GM21528 (cell line): Measurements from ENCODE around the gene TENM4.

Experiments
- ATAC-seq: cut with Tn5 transposase; IDR thresholded peaks from one replicate; pipeline ENCODE4 v1.9.1; 2021; ENCODE audit warnings: mild to moderate bottlenecking, moderate library complexity; ENCODE audit not compliant: unreplicated experiment, low FRiP score

TENM4 gene

GRCh38 chr11:79440571-79441460 lies at the start of gene TENM4:
Gene TENM4, minus strand, starts transcription at chr11:79441030. Its CDS starts 371,086 bp downstream, at chr11:79069944.
- peak; percentile 50 for ATAC-seq

GRCh38 chr11:79488286-79488685 lies 47.5 kb upstream of the TENM4 start:
- ATAC-seq: no peak

- no peak for ATAC-seq
These were observed 46.6 kb upstream of the TENM4 start for GRCh38 chr11:79487412-79487811.

DNA sequence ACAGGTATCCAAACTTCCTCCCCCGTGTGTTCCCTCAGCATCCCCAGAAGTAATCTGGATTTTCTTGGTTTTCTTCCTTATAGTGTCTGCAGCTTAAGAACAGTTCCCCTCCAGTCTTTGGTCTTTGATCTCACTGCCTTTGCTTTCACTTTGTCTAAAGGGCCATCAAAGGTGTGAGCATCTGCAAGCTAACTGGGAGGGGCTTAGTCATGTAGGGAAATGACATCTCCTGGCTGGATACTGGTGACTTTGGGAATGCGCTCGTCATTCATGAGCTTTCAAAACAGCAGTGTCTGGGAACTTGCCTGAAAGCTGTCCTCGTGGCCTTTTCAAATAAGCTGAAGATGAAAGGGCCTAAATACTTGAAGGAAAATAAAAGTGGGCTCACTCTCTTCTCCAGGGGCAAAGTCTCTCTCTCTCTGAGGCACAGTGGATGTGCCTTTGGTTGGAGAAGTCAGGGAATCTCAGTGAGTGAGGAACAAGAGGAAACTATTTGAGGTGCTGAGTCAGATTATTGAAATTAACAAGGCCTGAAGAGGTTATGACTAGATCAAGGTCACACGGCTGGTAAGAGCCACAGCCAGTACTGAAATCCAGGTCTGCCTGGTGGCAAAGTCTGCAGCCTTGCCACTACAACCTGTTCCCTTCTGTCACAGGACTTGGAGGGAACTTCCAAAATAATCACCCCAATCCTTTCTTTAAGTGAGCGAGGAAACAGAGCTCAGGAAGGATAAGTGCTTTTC lies 45.6 kb upstream of the TENM4 start:
- ATAC-seq: no peak

DNA sequence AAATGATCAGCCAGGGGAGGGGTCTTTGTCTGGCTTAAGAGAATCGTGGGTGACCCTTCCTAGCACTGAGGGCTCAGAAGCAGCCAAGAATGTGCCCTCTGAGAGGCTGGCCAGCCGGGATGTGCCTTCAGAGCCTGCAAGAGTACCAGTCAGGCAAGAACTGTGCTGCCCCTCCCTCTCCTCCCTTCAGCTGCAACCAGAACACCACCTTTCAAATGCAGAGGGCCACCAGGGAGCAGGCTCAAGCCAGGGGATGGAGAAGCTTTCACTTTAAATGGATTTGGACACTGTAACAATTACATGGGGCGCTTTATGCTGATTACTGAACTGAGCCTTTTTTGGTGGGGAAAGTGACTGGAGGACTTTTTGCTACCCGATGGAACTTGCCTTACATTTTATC lies 44.9 kb upstream of the TENM4 start:
- no peak for ATAC-seq

- no peak for ATAC-seq
These were observed 44.0 kb upstream of the TENM4 start for GRCh38 chr11:79484872-79485271.

- ATAC-seq: peak; percentile 79
These were observed 42.0 kb upstream of the TENM4 start for GRCh38 chr11:79482800-79483199.

DNA sequence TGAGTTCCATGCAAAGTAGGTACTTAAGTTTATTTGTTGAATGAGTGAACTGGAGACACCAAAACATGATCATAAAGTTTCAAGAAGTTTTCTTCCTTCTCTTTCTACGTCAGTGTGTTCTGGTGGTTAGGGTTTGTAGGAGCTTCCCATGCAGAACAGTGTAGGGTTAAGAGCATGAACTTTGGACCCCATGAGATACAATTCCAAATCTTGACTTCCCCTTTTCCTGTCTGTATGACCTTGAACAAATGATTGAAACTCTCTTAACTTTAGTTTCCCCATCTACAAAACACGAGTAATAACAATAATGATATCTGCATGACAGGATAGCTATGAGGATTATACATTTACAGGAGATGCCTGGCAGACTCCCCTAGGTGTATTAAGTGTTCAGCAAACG lies 41.0 kb upstream of the TENM4 start:
- peak; percentile 48 for ATAC-seq

DNA sequence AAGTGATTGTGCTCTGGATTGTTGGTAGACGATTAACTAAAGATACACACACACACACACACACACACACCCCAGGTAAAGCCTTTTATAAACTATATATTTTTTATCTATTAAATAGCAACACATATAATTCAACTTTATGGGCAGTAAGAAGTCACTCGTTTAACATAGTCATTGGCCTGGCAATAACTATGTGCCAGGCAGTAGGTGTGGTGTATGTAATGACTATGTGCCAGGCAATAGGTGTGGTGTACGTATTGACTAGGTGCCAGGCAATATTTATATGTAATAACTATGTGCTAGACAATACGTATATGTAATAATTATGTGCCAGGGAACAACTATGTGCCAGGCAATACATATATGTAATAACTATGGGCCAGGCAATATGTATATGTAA lies 40.0 kb upstream of the TENM4 start:
- ATAC-seq: no peak

GRCh38 chr11:79472819-79473529 lies 32.1 kb upstream of the TENM4 start:
- ATAC-seq: no peak

- ATAC-seq: no peak
These were observed 30.4 kb upstream of the TENM4 start for GRCh38 chr11:79471071-79471844.

DNA sequence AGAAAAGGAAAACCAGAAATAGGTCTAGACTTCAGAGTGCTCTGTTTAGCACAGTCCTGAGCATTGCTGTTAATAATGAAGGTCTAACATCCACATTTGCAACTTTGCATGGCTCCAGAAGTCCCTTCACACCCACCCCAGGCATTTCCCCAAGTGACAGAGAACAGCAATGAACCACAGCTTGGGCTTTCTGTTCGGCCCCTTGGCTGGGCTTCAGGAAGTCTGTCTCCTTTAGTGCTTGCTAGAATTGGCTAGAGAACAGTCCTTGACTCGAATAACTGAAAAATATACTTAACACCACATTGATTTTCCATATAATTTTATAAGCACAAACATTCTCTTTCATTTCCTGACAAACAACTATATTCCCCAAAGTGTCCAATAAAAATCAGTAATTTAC lies 29.3 kb upstream of the TENM4 start:
- ATAC-seq: no peak

- ATAC-seq: no peak
These were observed 26.9 kb upstream of the TENM4 start for GRCh38 chr11:79467761-79468160.

- no peak for ATAC-seq
These were observed 25.6 kb upstream of the TENM4 start for GRCh38 chr11:79466411-79466810.

- ATAC-seq: no peak
These were observed 24.3 kb upstream of the TENM4 start for GRCh38 chr11:79465160-79465559.

DNA sequence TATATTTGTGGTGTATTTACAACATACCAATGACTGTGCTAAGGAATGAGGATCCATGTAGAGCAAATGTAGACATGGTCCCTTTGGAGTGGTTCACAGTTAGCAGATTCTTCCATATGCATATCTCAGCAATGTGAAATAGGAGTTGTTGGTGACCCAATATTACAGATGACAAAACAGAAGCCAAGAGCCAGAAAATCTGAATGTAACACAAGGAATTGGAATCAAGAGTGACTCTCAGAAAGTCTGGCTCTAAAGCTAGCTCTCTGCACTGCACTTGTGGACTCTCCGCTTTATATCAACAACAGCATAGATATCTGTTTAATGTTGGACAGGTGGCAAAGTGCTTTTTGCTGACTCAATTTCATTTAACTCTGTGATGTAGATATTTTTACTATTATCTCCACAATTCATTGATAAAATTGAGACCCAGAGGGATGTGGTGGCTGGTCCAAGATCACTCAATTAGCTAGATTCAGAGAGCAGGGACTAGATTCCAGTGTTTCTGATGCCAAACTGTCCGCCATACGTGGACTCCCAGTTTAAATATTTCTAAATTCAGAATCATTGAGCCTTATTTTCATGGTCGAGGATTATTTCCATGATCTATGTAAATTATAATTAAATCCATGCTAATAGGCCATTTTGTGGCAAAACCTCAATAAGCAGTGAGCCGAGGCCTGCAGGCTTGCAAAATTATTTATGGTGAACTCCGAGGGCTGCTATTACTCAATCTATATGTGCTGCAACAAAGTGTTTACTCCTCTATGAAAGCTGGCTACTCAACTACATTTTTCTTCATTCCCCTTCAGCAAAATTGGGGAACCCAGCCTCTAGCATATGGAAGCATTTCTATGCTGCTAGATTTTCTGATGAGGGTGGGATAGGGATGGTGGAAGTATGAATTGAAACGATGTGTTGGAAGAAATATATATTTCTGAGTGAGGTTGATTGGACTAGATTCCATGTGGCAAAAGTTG lies 21.1 kb upstream of the TENM4 start:
- ATAC-seq: no peak

GRCh38 chr11:79461144-79461543 lies 20.3 kb upstream of the TENM4 start:
- ATAC-seq: no peak

DNA sequence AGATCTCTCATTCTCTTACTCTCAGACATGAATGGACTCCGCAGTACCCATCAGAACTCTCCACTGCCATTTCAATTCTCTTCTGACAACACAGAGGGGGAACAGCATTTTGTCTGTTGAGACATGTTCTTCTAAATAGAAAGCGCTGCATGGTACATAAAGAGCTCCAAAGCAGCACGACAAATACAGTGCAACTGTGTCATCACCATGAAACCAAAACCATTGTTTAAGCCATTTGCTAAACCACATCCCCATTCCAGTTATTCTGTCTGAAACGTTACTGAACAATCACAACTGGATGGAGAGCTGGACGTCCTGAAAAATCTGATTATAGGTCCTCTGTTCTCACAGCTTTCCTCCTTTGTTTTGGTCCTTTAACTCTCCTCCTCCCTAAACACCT lies 17.9 kb upstream of the TENM4 start:
- no peak for ATAC-seq

DNA sequence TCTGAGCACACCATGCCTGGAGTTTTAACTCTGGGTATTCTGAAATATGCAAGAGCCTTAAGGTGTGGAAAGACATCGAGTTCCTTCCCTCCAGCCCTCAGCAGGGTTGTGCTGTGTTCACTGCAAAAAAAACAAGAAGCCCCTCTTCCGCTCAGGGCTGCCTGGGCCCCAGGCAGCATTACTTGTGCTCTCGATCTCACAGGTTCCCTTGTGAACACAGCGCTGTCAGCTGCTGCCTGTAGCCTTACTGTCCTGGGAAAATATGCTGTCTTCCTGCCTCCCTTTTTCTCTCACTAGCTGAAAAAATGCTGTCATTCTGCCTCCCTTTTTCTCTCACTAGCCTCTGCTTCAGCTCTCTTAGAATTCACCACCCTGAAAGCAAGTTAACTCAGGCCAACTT lies 15.7 kb upstream of the TENM4 start:
- ATAC-seq: no peak
